ENCODE measurements around the gene SHANK1. TPM values are rescaled to one million over a fixed set of nuclear protein-coding genes. Genes with fewer than 3 reads are reported as not detected.

Gene SHANK1
- total RNA-seq, 2 experiments from 2014 or later, result not detected

GRCh38 chr19:50688766-50689165 is 30.8 kb downstream of the SHANK1 start:
- H3K36me3 Mint-ChIP-seq, result no peaks in the 10 kb centered on the region
- intact Hi-C loops (cut with micrococcal nuclease), result no loop called here
- peaks cover 51% of the 10 kb centered on the region for H3K27me3 Mint-ChIP-seq
- no peak overlapping the region for H3K27ac Mint-ChIP-seq
- H3K4me1 Mint-ChIP-seq (ENCODE audit: low read depth), result no peaks in the 10 kb centered on the region
- no peaks in the 10 kb centered on the region for H3K9me3 Mint-ChIP-seq
- POLR2A ChIA-PET, result no interaction called here
- CTCF ChIA-PET, result no interaction called here
- H3K4me3 Mint-ChIP-seq, result no peak overlapping the region
- no peak for DNase-seq

- CTCF ChIA-PET, result no interaction called here
- Mint-ChIP-seq H3K4me3 (no peak overlapping the region), H3K36me3 (no peaks in the 10 kb centered on the region), H3K27ac (no peak overlapping the region), H3K27me3 (peaks cover 40% of the 10 kb centered on the region), H3K9me3 (no peaks in the 10 kb centered on the region), H3K4me1 (ENCODE audit: low read depth) (no peaks in the 10 kb centered on the region)
- intact Hi-C loops (cut with micrococcal nuclease), result no loop called here
- POLR2A ChIA-PET, result no interaction called here
- no peak for DNase-seq
These were observed 33.1 kb downstream of the SHANK1 start for GRCh38 chr19:50686310-50687032.

DNA sequence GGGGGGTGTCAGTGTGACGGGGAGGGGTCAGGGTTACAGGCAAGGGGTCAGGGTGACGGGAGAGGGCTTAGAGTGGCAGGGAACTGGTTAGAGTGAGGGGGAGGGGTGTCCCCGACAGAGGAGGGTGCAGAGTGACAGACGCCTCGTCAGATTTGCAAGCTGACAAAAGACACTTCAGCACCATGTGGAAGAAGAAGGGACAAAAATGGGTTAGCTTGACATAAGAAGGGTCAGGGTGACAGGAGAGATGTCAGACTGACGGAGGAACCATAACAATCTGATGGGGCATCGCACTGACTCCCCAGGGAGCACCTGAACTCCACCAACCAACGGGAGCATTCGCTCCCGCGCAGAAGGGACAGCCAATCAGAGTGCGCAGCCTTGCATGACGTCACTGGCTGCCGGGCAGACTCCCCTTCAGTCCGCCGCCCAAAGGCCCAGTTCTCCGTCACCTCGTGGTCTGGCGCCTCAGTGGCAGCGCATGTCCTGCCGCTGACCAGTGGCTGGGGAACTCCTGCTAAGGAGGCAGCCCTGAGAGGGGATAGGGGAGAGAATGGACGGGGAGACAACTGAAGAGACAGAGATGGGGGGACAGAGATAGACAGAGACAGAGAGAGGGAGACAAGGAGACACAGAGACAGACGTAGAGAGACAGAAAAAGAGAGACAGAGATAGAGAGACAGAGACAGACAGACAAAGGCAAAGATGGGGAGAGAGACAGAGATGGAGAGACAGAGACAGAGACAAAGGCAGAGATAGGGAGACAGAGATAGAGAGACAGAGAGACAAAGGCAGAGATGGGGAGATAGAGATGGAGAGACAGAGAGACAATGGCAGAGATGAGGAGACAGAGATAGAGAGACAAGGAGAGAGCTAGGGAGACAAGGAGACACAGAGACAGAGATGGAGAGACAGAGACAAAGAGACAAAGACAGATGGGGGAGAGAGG is 40.2 kb downstream of the SHANK1 start:
- H3K36me3 Mint-ChIP-seq, result no peaks in the 10 kb centered on the region
- H3K27me3 Mint-ChIP-seq, result peaks cover 26% of the 10 kb centered on the region
- H3K4me3 Mint-ChIP-seq, result no peak overlapping the region
- intact Hi-C loops (cut with micrococcal nuclease), result no loop called here
- ChIA-PET CTCF (no interaction called here), POLR2A (no interaction called here)
- peak; percentile 86 for DNase-seq
- H3K27ac Mint-ChIP-seq, result no peak overlapping the region
- H3K9me3 Mint-ChIP-seq, result peaks cover 3% of the 10 kb centered on the region
- no peaks in the 10 kb centered on the region for H3K4me1 Mint-ChIP-seq (ENCODE audit: low read depth)

DNA sequence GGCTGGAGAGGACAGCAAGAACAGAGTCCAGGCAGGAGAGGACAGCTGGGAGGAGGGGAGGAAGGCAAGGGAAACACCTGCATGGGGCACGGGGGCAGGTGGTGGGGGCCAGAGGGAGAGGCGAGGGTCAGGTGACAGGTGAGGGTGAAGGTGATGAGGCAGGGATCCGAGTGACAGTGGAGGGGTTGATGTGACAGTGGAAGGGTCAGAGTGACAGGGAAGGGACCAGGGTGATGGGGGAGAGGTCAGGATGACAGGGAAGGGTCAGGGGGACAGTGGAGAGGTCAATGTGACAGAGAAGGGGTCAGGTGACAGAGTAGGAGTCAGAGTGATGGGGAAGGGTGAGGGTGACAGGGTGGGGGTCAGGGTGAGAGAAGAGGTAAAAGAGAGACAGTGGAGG is 41.3 kb downstream of the SHANK1 start:
- Mint-ChIP-seq H3K36me3 (no peaks in the 10 kb centered on the region), H3K9me3 (peaks cover 3% of the 10 kb centered on the region), H3K27me3 (peaks cover 31% of the 10 kb centered on the region), H3K4me3 (no peak overlapping the region), H3K4me1 (ENCODE audit: low read depth) (no peaks in the 10 kb centered on the region), H3K27ac (no peak overlapping the region)
- intact Hi-C loops (cut with micrococcal nuclease), result no loop called here
- no peak for DNase-seq
- POLR2A ChIA-PET, result no interaction called here
- CTCF ChIA-PET, result no interaction called here

GRCh38 chr19:50677636-50678035 is 42.0 kb downstream of the SHANK1 start:
- CTCF ChIA-PET, result no interaction called here
- Mint-ChIP-seq H3K27ac (no peak overlapping the region), H3K4me1 (ENCODE audit: low read depth) (no peaks in the 10 kb centered on the region), H3K27me3 (peaks cover 38% of the 10 kb centered on the region), H3K4me3 (no peak overlapping the region), H3K9me3 (peaks cover 3% of the 10 kb centered on the region), H3K36me3 (no peaks in the 10 kb centered on the region)
- intact Hi-C loops (cut with micrococcal nuclease), result no loop called here
- no peak for DNase-seq
- POLR2A ChIA-PET, result no interaction called here

- ChIA-PET CTCF (no interaction called here), POLR2A (no interaction called here)
- intact Hi-C loops (cut with micrococcal nuclease), result no loop called here
- no peak for DNase-seq
- no peaks in the 10 kb centered on the region for H3K4me1 Mint-ChIP-seq (ENCODE audit: low read depth)
- H3K36me3 Mint-ChIP-seq, result no peaks in the 10 kb centered on the region
- H3K9me3 Mint-ChIP-seq, result peaks cover 3% of the 10 kb centered on the region
- no peak overlapping the region for H3K4me3 Mint-ChIP-seq
- no peak overlapping the region for H3K27ac Mint-ChIP-seq
- H3K27me3 Mint-ChIP-seq, result peaks cover 39% of the 10 kb centered on the region
These were observed 42.9 kb downstream of the SHANK1 start for GRCh38 chr19:50676625-50677197.

DNA sequence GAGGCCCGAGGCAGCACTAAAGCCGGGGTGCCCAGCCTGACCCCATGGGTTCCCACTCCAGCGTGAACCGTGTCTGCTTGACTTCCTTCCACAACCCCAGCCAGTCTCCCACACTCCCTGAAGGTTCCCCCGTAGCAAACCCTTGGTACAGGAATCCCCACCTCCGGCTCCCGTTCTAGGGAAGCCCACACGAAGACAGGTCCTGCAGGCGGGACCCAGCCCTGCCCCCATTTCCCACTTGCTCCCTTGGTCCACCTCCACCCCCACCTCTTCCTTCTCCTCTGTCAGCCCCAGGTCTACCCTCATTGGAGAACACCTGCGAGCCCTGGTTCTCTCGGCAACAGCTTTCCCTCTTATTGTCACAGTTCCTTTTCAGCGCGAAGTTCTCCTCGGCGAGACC is 46.5 kb downstream of the SHANK1 start:
- no peak overlapping the region for H3K27ac Mint-ChIP-seq
- CTCF ChIA-PET, result no interaction called here
- H3K4me3 Mint-ChIP-seq, result no peak overlapping the region
- POLR2A ChIA-PET, result no interaction called here
- H3K9me3 Mint-ChIP-seq, result peaks cover 3% of the 10 kb centered on the region
- intact Hi-C loops (cut with micrococcal nuclease), result no loop called here
- H3K4me1 Mint-ChIP-seq (ENCODE audit: low read depth), result no peaks in the 10 kb centered on the region
- H3K27me3 Mint-ChIP-seq, result peaks cover 43% of the 10 kb centered on the region
- no peaks in the 10 kb centered on the region for H3K36me3 Mint-ChIP-seq
- no peak for DNase-seq

DNA sequence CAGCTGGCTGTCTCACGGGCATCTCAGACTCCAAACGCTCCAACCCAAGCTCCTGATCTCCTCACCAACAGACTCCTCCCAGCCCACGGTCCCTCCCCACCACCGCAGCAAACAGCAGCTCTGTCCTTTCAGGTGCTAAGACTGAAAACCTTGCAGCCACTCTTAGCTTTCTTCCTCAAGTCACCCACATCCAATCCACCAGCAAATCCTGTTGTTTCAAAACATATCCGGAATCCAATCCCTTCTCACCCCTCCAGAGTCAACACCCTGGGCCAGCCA is 49.6 kb downstream of the SHANK1 start:
- CTCF ChIA-PET, result interaction anchor here (0.6 to 1.7 kb wide), 10 partner anchors 10 to 313 kb away, joined by 3 to 9 read pairs (median 4); no protein-coding TSS in a partner anchor

DNA sequence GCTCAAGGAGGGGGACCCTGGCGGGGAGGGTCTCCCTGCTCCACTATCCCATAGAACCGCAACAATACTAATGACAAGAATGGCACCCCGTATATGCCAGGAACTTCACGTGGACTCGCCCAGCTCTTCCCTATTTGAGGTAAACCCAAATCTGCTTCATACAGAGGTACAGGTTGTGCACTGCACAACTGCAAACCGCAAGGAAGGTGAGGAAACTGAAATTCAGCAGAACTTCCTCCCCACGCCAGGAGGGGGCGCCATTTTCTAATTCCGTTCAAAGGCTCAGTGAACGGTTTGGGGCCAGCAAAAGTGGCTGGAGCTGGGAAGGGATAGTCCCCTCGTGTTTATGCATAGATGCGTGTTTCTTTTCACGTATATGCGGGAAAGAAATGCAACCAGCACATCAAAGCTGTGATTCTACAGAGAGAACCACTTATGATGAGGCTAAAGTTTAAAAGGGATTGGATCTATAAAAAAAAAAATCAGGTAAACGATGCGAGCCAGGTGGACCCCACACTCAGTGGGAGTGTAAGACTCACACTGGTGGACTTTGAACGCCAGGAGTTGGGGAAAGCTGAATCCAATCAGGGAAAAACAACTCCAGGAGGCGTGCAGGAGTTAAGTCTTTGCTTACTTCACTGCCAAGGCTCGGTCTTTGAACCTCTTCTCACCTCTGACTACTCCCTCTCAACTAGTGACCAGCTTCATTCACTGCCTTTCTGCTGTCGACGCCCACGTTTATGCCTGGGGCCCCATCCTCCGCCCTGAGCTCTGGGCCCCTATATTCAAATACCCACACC is 50.1 kb downstream of the SHANK1 start:
- no peaks in the 10 kb centered on the region for H3K9me3 Mint-ChIP-seq
- no peak overlapping the region for H3K4me3 Mint-ChIP-seq
- H3K27me3 Mint-ChIP-seq, result peaks cover 43% of the 10 kb centered on the region
- H3K36me3 Mint-ChIP-seq, result no peaks in the 10 kb centered on the region
- POLR2A ChIA-PET, result no interaction called here
- H3K4me1 Mint-ChIP-seq (ENCODE audit: low read depth), result no peaks in the 10 kb centered on the region
- peak; percentile 56 for DNase-seq
- CTCF ChIA-PET, result interaction anchor here (0.6 to 1.7 kb wide), 10 partner anchors 9 to 312 kb away, joined by 3 to 9 read pairs (median 4); no protein-coding TSS in a partner anchor
- intact Hi-C loops (cut with micrococcal nuclease), result no loop called here
- no peak overlapping the region for H3K27ac Mint-ChIP-seq

More for the DNA sequence above, 49.6 kb downstream of the SHANK1 start:
- no peaks in the 10 kb centered on the region for H3K4me1 Mint-ChIP-seq (ENCODE audit: low read depth)
- POLR2A ChIA-PET, result no interaction called here
- no peaks in the 10 kb centered on the region for H3K9me3 Mint-ChIP-seq
- H3K36me3 Mint-ChIP-seq, result no peaks in the 10 kb centered on the region
- intact Hi-C loops (cut with micrococcal nuclease), result no loop called here
- no peak overlapping the region for H3K27ac Mint-ChIP-seq
- H3K4me3 Mint-ChIP-seq, result no peak overlapping the region
- H3K27me3 Mint-ChIP-seq, result peaks cover 39% of the 10 kb centered on the region
- no peak for DNase-seq

- Mint-ChIP-seq H3K27ac (no peak overlapping the region), H3K36me3 (no peaks in the 10 kb centered on the region), H3K27me3 (peaks cover 43% of the 10 kb centered on the region), H3K9me3 (no peaks in the 10 kb centered on the region), H3K4me1 (ENCODE audit: low read depth) (no peaks in the 10 kb centered on the region), H3K4me3 (no peak overlapping the region)
- DNase-seq, result no peak
- intact Hi-C loops (cut with micrococcal nuclease), result no loop called here
- CTCF ChIA-PET, result interaction anchor here (1.5 to 1.7 kb wide), 3 partner anchors 28 to 253 kb away, joined by 3 to 9 read pairs (median 8); no protein-coding TSS in a partner anchor
- POLR2A ChIA-PET, result no interaction called here
These were observed 50.7 kb downstream of the SHANK1 start for GRCh38 chr19:50668879-50669278.

- intact Hi-C loops (cut with micrococcal nuclease), result no loop called here
- Mint-ChIP-seq H3K4me1 (ENCODE audit: low read depth) (no peaks in the 10 kb centered on the region), H3K36me3 (no peaks in the 10 kb centered on the region), H3K9me3 (no peaks in the 10 kb centered on the region), H3K4me3 (no peak overlapping the region), H3K27ac (no peak overlapping the region), H3K27me3 (peaks cover 42% of the 10 kb centered on the region)
- ChIA-PET CTCF (no interaction called here), POLR2A (no interaction called here)
- DNase-seq, result no peak
These were observed 51.2 kb downstream of the SHANK1 start for GRCh38 chr19:50668416-50668815.

DNA sequence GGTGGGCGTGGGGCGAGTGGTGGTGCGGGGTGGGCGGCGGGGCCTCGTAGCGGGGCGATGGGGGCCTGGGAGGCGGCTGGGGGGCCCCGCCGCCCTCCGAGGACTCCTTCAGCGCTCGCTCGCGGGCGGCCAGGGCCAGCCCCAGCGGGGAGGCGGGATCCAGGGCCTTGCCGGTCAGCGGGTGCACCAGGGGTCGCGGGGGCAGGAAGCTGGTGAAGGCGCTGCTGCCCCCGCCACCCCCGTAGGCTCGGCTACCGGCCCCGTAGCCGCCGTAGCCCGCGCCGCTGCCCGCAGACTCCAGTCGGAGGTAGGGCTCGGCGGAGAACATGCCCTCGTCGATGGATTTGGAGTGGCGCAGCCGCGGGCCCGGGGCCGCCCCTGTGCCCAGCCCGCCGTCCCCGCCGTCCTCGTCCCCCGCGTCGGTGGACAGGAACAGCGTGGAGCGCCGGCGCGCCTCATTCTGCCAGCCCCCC is 51.8 kb downstream of the SHANK1 start:
- no peaks in the 10 kb centered on the region for H3K4me1 Mint-ChIP-seq (ENCODE audit: low read depth)
- peaks cover 40% of the 10 kb centered on the region for H3K27me3 Mint-ChIP-seq
- no peak for DNase-seq
- no peak overlapping the region for H3K27ac Mint-ChIP-seq
- H3K9me3 Mint-ChIP-seq, result no peaks in the 10 kb centered on the region
- POLR2A ChIA-PET, result no interaction called here
- no peak overlapping the region for H3K4me3 Mint-ChIP-seq
- CTCF ChIA-PET, result no interaction called here
- intact Hi-C loops (cut with micrococcal nuclease), result no loop called here
- no peaks in the 10 kb centered on the region for H3K36me3 Mint-ChIP-seq
